Measurements from ENCODE around the gene CRYBG2.

- TF ChIP-seq POLR2A (IDR thresholded peaks at IDR 0.05; ENCODE audit: extremely low read depth, insufficient read length) (no peak), CTCF (IDR thresholded peaks at IDR 0.05; ENCODE audit: low read depth, low read length) (no peak), MYC (IDR thresholded peaks at IDR 0.05; ENCODE audit: low read depth, low read length) (no peak), MAX (IDR thresholded peaks at IDR 0.05; ENCODE audit: low read depth, low read length) (no peak)
Measured at GRCh38 chr1:26368006-26368405, 14.1 kb upstream of the CRYBG2 start.
